Lung microvascular endothelial cell (primary cell): ENCODE measurements around the gene KRT73. TPM values are rescaled to one million over a fixed set of nuclear protein-coding genes. Genes with fewer than 3 reads are reported as not detected.

Experiments
- DNase-seq, 2 donors: peaks; one replicate each; pipeline versions ENCODE4 v3.0.0 to v3.0.0-alpha.2; 2010; ENCODE audit warnings: low read depth in 2 of 2
- total RNA-seq: library from RNA; depleted of rRNA; stranded (reverse); fragments of >200 nt; gene quantifications from 2 replicates; pipeline ENCODE4 v1.2.1, GENCODE V29; 2014

The KRT73 gene
- total RNA-seq, 1 donor from 2014 or later: not detected

DNA sequence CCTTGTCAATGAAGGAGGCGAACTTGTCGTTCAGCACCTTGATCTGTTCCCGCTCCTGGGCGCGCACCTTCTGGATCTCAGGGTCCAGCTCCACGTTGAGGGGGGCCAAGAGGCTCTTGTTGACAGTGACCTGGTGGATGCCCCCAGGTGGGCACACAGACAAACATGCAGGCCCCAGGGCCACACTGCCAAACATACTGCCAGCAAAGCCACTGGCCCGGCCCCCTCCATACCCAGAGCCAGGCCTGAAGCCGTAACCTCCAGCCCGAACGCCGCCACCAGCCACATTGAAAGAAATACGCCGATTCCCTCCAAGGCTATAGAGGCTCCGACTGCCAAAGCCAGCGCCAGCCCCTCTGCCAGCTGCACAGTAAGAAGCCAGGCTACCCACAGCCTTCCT, 45.1 kb downstream of the KRT73 start:
- DNase-seq: no peak

- no peak for DNase-seq
Observed at GRCh38 chr12:52570511-52570910, 47.8 kb downstream of the KRT73 start.

GRCh38 chr12:52568111-52568510, 50.2 kb downstream of the KRT73 start:
- DNase-seq: no peak

DNA sequence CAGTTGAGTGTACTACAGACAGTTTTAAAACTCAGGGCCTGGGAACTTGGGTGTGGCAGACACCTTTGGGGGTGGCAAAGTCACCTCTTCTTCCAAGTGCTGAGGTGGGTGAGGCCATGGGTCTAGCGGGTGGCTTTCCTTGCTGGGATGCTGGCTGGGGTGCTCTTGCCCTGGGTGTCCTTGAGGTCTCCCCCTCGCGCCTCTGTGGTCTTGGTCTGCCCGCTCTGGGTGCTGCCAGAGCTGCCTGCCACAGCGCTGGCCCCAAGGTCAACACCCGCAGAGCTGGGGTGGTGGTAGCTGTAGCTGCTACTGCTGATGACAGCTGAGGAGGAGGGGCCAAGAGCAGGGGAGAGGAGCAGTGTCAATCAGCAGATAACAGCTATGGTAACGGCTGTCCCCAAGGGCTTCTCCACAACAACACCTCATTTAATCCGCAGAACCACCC, 51.5 kb downstream of the KRT73 start:
- DNase-seq: no peak

DNA sequence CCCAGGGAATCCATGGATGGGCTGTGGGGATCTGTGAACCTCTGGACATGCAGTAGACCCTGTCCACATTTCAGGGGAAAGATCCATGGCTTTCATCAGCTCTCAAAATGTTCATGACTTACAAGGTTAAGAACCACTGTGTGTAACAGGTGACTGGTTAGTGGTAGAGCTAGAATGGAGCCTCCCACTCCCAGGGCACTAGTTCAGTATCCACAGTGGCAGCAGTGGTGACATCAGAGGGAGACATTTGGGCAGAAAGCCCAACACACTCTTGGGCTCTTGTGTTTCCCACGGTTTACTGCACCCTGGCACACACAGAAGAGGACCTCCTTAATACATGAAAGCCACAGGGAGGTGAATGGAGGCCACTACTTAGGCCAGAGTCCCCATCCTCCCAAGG, 53.8 kb downstream of the KRT73 start:
- no peak for DNase-seq

GRCh38 chr12:52561880-52562449, 56.4 kb downstream of the KRT73 start:
- DNase-seq: peak in 1 of 2 donors; percentile 11

DNA sequence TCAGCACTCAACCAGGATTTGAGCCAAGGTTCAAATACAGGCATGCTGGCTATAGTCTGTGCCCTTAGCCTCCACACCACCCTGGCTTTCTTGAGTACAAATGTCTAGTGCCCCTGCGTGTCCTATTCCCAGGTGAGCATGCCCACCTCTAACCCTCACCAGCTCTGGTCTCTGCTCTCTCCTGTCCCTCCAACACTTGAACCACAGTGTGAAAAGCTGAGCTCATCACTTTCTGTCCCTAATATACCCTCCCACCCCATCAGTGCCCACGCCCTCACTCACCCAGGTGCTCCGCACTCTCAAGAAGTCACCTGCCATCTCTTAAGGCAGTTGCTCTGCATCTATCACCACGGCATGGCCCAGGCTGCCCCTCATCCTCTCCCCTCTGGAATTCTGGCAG, 58.4 kb downstream of the KRT73 start:
- DNase-seq: no peak

GRCh38 chr12:52558781-52559445, 59.4 kb downstream of the KRT73 start:
- no peak for DNase-seq

Other genes with a start within 250 kb of the KRT73 start
- gene KRT84, start 232.9 kb downstream of the KRT73 start, total RNA-seq: not detected in 2 replicates
- not detected in 2 replicates for gene KRT82, start 212.2 kb downstream of the KRT73 start, total RNA-seq
- not detected in 2 replicates for gene KRT75, start 184.2 kb downstream of the KRT73 start, total RNA-seq
- gene KRT6B, start 166.4 kb downstream of the KRT73 start, total RNA-seq: not detected in 2 replicates
- gene KRT6C, start 144.8 kb downstream of the KRT73 start, total RNA-seq: not detected in 2 replicates
- gene KRT6A, start 125.3 kb downstream of the KRT73 start, total RNA-seq: not detected in 2 replicates
- gene KRT5, start 98.2 kb downstream of the KRT73 start, total RNA-seq: not detected in 2 replicates
- gene KRT71, start 65.4 kb downstream of the KRT73 start, total RNA-seq: not detected in 2 replicates
- not detected in 2 replicates for gene KRT74, start 44.7 kb downstream of the KRT73 start, total RNA-seq
- gene KRT72, start 17.1 kb downstream of the KRT73 start, total RNA-seq: not detected in 2 replicates
- not detected in 2 replicates for gene KRT2, start 33.7 kb upstream of the KRT73 start, total RNA-seq
- gene KRT1, start 61.8 kb upstream of the KRT73 start, total RNA-seq: not detected in 2 replicates
- gene KRT77, start 85.0 kb upstream of the KRT73 start, total RNA-seq: not detected in 2 replicates
- gene KRT76, start 158.8 kb upstream of the KRT73 start, total RNA-seq: not detected in 2 replicates
- gene KRT3, start 177.6 kb upstream of the KRT73 start, total RNA-seq: not detected in 2 replicates
- gene KRT4, start 195.6 kb upstream of the KRT73 start, total RNA-seq: not detected in 2 replicates
- gene KRT79, start 215.8 kb upstream of the KRT73 start, total RNA-seq: not detected in 2 replicates
- gene KRT78, start 230.4 kb upstream of the KRT73 start, total RNA-seq: not detected in 2 replicates